HG03575 (cell line): Measurements from ENCODE around the gene AHNAK2.
"Not testable (repeated sequence)": the region's sequence is repeated elsewhere in the genome, so short reads cannot be mapped to it uniquely, and the experiment has no call there.

Source experiments
- ATAC-seq: cut with Tn5 transposase; IDR thresholded peaks from one replicate; pipeline ENCODE4 v1.9.1; 2021; ENCODE audit not compliant: unreplicated experiment, insufficient number of reproducible peaks, low FRiP score; ENCODE audit errors: extremely low read depth

AHNAK2 gene

DNA sequence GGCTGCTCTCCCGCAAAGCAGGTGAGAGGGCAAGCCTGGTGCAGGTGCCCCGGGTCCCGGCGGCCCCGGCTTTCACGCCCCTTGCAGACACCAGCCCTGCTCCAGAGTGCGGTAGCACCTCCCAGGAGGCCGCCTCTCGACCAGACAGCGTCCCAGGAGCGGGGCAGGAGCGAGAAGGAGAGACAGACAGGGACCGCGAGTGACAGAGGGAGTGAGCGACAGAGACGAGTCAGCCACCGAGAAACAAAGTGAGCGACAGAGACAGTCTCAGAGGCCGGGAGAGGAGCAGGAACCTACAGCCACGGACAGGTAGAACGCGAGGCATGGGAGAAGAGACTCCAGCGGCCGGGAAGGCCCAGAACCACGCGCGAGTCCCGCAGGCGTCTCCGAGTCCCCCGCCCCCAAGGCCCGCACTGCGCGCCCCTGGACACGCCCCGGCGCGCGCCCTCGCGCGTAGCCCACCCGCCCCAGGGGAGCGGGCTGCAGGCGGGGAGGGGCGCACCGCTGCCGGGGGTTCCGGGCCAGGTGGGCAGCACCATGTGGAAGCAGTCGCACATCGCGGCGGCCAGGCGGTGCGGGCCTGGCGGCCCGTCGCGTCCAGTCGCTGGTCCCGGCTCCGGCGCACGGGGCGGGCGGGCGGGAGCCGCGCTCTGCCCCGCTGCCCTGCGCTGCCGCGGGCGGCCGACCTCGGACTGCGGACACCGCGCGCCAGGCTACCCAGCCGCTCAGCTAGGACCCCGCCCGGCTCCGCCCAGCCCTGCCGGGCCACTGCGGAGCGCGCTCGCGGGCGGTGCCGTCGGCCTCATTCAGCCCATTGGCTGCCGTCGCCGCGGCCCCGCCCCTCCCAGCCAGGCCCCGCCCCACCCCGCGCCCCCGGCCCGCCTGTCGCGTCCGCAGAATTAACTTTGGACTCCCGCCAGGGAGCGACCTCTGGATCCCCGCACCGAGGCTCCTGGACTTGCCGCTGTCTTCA, at the start of gene AHNAK2:
Gene AHNAK2 (minus strand): TSS at position 694 of the 973 bp plus-strand sequence. CDS start 137 bp downstream, at position 557.
- ATAC-seq, result no peak

DNA sequence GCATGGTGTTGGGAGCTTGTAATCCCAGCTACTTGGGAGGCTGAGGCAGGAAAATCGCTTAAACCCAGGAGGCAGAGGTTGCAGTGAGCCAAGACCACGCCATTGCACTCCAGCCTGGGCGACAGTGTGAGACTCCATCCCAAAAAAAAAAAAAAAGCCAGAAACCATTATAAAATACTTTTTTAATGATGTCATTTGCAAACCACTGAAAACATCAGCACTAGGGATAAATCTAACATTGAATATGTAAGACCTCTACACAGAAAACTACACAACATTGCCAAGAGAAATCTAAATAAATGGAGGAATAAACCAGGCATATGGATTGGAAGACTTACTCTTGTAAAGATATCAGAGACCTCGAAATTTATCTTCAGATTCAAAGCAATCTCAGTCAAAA, 49.5 kb upstream of the AHNAK2 start:
- ATAC-seq, result not testable (repeated sequence)

DNA sequence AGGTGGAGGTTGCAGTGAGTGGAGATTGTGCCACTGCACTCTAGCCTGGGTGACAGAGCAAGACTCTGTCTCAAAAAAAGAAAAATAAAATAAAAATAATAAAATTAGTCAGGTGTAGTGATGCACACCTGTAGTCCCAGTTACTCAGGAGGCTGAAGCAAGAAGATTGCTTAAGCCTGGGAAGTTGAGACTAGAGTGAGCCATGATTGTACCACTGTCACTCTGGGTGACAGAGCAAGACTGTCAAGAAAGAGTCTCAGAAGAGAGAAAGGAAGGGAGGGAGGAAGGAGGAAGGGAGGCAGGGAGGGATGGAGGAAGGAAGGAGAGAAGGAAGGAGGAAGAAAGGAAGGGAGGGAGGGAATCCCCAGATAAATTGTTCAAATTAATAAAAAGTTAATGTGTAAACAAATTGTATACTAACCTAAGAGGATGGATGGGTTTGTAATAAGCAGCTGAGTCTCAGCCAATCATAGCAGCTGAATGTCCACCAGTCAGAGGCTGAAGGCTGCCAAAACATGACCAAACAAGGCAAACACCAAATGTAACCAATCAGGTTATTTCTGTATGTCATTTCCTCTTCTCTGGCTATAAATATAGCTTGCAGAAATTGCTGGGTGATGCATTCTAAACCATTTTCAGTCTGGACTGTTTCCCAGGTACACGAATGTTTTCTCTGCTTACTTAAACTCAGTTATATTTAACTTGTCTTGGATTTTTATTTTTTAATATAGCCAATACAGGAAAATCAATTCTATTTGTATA, 48.8 kb upstream of the AHNAK2 start:
- no peak for ATAC-seq

DNA sequence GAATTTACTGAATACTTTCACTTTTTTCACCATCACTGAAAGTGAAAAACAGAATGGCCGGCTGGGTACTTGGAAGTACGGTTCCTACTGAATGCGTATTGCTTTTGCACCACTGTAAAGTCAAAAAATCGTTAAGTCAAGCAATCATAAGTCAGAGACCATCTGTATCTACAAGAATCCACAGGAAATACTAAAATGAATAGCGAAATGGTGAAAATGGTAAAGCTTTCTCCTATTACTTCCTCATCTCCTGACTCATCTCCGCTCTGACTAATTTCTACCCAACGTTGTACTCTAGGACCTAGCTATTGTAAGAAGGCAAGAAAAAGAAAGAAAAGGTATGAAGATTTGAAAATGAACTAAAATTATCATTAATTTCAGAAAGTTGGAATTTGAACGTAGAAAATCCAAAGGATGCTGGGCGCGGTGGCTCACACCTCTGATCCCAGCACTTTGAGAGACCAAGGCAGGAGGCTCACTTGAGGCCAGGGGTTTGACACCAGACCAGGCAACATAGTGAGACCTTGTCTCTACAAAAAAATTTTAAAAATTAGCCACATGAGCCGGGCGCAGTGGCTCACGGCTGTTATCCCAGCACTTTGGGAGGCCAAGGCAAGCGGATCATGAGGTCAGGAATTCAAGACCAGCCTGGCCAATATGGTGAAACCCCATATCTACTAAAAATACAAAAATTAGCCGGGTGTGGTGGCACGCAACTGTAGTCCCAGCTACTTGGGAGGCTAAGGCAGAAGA, 48.0 kb upstream of the AHNAK2 start:
- no peak for ATAC-seq

DNA sequence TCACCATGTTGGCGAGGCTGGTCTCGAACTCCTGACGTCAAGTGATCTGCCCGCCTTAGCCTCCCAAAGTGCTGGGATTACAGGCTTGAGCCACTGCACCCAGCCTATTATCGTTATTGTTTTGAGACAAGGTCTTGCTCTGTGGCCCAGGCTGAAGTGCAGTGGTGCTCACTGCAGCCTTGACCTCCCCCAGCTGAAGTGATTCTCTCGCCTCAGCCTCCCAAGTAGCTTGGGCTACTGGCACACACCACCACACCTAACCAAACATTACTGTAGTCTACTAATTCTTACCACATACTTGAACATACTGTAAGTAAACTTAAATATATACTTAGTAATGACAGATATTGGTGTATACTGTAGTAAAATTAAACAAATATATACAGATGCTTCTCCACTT, 47.3 kb upstream of the AHNAK2 start:
- no peak for ATAC-seq

DNA sequence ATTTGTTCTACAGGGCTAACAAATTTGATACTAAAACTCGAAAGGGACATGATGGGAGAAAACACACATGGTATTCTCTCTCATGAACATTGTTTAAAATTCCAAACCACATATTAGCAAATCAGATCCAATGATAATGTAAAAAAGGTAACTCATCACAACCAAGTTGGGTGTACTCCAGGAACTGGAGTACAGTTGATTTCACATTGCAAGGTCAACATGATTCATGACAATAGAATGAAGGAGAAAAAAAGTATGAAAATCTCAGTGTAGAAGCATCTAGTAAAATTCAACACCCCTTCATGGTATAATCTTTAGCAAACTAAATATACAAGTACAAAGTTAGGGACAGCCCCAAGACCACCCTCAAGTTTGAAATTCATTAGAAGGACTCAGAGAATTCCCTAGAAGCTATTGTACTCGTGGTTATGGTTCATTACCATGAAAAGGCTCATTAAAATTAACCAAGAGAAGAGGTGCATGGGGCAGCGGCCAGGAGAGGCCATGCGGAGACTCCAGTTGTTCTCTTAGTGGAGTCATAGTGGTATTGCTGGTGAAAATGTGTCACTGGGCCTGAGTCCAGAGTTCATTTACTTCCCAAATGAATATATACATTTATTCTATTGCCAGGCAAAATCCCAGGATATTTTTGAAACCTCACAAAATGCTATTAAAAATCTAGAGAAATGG, 45.8 kb upstream of the AHNAK2 start:
- no peak for ATAC-seq

DNA sequence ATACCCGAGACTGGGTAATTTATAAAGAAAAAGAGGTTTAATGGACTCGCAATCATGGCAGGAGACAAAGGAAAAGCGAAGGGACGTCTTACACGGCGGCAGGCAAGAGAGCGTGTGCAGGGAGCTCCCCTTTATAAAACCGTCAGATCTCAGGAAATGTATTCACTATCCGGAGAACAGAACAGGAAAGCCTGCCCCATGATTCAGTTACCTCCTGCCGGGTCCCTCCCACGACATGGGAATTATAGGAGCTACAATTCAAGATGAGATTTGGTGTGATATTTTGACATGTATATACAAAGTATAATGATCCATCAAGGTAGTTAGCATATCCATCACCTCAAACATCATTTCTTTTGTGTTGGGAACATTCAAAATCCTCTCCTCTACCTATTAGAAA, 45.0 kb upstream of the AHNAK2 start:
- ATAC-seq, result no peak

DNA sequence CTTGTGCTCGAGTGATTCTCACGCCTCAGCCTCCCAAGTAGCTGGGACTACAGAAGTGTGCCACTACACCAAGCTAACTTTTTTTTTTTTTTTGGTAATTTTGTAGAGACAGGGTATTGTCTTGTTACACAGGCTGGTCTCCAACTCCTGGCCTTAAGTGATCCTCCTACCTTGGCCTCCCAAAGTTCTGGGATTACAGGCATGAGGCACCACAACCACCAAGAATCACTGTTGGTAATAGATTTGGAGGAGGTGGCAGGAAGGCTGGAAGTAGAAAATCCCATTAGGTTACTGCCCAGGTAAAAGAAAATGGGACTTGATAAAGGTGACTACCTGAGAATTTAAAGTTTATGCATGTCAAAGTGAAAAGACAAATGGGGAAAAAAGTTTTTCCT, 44.1 kb upstream of the AHNAK2 start:
- ATAC-seq, result no peak

DNA sequence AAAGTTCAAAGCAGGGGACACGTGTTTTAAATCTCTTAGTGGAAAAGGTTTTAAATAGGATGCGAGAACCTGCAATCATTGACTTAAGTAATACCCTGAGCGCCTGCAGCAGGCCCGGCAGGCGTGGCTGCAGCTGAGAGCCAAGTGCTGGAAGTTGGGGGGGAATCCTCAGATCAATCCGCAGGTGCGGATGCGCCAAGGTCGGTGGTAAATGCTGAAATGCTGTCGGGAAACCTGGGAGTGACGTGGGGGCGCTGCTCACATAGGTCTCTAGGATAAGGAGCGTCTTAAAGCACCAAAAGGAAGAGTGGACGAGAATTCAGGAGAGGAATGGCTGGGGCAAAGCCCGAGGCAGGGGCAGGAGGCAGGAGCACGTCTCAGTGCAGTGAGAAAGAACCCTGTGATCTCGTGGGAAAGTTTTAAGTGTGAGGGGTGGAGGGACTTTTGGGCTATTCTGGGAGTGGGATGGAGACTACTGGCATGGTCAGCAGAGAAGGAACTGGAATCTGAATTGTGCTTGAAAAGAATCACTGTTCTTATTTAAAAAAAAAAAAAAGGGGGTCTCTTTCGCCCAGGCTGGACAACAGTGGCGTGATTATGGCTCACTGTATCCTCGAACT, 43.6 kb upstream of the AHNAK2 start:
- ATAC-seq, result no peak

DNA sequence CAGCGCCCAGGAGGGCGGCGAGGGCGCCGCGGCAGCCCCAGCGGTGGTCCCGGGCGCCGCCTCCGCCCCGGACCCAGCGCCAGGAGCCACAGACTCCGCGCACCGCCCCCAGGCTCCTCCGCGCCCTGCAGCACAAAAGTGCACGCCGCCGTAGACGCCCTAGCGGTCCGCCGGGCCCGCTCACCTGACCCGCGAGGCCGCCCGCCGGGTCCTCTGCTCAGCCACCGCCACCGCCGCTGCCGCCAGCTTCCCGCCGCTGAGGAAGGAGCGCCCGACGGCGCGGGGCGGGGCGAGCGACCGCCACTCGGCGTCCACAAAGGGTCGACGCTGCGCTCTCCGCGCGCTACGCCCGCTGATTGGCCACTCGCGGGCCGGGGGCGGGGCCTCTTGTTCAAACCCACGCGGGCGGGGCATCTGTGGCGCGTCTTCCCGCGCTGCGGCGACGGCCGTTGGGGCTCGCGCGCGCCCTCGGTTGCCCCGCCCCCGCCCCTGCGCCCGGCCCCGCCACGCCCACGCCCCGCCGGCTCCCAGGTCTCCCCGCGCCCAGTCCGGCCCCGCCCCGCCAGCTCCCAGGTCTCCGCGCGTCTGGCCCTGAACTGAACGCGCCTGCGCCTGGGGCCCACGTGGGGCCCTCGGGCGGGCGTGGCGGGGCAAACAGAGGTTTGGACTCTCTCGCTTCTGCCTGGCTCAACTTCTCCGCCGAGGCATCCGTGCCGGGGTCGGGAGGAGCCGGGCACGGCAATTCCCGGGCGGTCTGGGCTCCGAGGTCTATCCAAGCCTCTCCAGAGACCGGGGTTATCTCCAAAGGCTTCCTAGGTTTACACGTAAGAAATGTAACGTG, 42.9 kb upstream of the AHNAK2 start, which contains the start of gene CDCA4:
Gene CDCA4 (minus strand): TSS at position 269 of the 841 bp plus-strand sequence. CDS start 9,154 bp downstream, outside the sequence.
- peak; percentile 26 for ATAC-seq

DNA sequence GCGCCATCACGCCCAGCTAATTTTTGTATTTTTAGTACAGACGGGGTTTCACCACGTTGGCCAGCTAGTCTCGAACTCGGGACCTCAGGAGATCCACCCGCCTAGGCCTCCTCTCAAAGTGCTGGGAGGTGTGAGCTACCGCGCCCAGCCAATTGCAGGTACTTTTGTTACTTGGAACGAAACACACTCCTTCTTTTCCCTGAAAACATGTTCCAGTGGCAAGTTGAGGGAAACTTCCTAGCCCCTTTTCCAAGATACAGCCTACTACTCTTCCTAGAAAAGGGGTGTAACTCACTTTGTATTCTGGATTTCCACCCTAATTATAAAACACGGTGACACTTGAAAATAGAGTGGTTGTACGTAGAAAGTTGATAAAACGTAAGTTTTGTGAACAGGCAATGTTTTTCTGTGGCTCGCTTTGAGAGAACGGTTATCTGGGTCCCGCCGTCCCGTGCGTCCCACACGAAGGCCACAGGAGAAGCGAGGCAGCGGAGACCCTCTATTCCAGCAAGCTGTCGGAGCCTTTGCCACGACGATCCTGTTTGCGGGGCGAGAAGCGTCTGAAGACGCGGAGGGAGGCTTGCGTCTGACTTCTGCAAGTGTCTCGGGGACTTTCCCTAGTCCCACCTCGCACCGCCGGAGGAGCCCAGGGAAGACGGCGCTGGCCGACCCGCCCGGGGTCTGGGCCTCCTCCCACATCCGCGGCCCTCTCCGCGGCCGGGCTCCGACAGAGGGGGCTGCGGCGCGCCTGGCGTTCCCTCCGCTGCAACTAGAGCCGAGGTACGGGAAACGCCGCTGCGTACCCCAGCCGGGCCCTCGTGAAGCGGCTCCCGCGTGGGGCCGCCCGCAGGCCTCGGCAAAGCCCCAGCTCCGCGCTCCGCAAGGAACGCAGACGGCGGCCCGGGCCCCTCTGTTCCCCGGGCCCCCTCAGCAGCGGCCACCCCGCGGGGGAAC, 42.0 kb upstream of the AHNAK2 start:
- no peak for ATAC-seq

DNA sequence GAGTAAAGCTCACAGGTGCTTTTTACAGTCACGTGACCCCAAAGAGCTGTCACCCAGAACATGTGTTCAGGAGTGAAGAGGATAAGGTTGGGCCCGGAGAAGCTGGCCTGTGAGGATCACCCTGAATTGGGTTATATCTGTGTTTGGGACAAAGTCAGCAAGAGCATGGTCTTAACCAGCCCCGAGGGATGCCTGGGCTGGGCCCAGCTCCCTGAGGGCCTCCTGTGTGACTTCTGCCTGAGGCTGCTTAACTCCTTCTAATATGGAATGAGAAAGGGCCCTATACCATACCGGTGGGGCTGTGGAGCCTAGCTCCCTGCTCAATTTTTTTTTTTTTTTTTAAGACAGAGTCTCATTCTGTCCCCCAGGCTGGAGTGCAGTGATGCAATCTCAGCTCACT, 40.2 kb upstream of the AHNAK2 start:
- no peak for ATAC-seq

DNA sequence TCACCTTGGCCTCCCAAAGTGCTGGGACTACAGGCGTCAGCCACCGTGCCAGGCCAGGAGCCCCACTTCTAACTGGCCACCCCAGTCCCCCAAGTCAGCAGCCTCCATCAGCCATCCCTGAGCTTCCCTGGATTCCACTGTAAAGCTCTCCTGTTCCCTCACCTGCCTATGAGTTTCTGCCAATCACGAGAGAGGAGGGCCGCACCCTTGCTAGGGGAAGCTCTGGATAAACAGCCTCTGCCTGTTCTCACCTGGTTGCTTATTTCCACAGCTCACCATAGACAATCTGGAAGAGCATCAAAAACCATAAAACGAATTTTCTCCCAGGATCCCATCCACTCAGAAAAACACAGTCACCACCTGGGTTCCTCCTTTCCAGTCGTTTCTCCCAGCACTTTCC, 37.7 kb upstream of the AHNAK2 start:
- no peak for ATAC-seq

DNA sequence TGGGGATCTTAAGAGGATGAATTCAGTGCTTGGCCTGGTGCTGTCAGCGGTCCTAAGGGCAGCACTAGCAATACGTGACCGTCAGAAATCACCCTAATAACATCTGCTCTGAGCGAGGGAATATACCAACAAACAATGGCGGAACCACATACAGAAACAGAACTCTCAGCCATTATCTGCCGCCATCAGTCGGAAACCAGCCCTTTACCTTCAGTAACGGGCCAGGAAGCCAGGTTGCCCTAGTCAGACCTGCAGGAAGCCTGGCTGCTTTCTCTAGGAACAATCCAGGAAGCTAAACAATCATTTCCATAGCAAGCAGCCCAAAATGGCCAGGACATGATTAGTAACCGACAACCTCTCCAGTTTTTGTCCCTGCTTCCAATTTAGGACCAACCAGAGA, 37.1 kb upstream of the AHNAK2 start:
- ATAC-seq, result no peak

DNA sequence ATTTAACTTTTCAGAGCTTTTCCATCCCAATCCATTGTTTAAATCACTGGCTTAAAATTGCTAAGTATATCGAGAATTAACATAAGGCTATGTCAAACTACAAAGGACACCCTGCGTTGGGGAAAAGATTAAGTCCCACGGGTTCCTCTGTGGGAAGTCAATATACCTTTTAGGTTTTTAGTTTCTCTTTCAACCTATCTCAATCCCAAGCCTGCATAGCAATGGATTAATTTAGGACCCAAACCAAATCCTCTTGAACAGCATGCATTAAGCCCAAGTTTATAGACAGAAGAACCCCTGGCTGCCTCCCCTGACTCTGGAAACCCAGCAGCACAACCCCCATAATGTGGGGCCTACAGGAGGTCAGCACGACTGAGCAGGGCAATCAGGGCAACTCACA, 36.5 kb upstream of the AHNAK2 start:
- ATAC-seq, result no peak

DNA sequence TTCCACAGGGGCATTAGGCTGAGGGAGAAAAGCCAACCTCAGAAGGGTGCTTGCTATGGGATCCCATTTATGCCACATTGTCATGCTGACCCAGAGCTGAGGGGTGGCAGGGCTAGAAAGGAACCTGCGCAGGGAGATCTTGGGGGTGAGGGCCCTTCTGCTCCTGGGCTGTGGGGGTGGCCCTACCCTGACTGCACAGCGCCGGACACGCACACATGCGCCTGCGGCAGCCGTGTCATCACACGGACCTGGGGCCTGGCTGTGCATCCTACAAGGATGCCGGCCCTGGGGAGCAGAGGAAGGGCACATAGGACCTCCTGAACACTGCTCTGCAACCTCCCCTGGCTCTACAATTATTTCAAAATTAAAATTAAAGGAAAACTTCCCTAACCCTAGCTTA, 35.9 kb upstream of the AHNAK2 start:
- no peak for ATAC-seq
